Activated CD8-positive, alpha-beta memory T cell treated with anti-CD3 and anti-CD28 coated beads for 48 hours (primary cell): ENCODE measurements around the gene GRIN2D.
"Not testable (repeated sequence)": the region's sequence is repeated elsewhere in the genome, so short reads cannot be mapped to it uniquely, and the experiment has no call there.

Experiments used
- DNase-seq, 3 experiments: peaks; one replicate each; pipeline ENCODE4 v3.0.0-alpha.2; 2020; ENCODE audit warnings: low read depth in 2 of 3, low spot score in 2 of 3

The GRIN2D gene

DNA sequence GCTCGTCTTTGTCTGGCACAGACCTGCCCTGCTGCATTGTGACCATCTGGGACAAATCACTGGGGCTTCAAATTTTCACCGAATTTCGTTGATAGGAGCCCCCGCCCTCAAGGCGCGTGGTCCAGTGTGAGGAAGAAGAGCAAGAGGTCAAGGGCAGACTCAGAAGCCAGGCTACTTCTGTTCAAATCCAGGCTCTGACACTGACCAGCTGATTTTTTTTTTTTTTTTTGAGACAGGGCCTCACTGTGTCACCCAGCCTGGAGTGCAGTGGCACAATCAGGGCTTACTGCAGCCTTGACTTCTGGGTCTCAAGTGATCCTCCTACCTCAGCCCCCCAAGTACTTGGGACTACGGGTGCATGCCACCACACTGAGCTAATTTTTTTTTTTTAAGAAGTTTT lies 22.1 kb upstream of the GRIN2D start:
- DNase-seq, result no peak

DNA sequence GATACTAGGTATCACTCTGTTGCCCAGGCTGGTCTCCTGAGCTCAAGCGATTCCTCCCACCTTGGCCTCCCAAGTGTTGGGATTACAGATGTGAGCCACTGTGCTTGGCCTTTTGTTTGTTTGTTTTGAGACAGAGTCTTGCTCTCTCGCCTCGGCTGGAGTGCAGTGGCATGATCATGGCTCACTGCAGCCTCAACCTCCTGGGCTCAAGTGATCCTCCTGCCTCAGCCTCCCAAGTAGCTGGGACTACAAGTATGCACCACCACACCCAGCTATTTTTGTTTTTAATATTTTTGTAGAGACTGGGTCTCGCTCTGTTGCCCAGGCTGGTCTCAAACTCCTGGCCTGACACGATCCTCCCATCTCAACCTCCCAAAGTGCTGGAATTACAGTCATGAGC lies 21.7 kb upstream of the GRIN2D start:
- not testable (repeated sequence) for DNase-seq

DNA sequence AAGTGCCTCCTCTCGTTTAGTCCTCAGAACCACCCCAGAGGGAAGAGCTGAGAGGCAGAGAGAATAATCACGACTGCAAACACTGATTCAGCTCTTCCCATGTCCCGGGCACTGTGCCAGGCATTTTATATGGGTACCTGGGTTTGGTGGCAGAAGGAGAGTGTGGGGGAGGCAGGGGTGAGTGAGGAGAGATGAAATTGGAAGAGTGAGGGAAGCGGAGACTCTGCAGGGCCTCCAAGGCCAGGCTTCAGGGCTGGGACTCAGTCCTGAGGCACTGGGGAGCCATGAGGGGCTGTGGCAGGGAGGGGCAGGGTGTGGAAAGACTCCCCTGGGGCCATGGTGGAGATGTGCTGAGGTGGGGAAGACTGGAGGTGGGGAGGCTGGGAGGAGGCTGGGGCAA lies 20.6 kb upstream of the GRIN2D start:
- no peak for DNase-seq

DNA sequence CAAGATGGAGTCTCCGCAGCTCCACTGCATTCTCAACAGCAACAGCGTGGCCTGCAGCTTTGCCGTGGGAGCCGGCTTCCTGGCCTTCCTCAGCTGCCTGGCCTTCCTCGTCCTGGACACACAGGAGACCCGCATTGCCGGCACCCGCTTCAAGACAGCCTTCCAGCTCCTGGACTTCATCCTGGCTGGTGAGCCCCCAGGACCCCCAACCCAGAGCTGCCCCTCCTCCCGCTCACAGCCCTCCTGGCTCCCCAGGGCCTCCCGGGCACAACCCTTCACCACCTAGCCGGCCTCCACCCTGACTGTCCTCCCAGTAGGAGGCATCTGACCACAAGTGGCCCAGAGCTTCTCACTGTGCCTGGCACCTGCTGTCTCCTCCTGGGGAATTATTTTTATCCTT lies 19.9 kb upstream of the GRIN2D start:
- DNase-seq, result no peak

DNA sequence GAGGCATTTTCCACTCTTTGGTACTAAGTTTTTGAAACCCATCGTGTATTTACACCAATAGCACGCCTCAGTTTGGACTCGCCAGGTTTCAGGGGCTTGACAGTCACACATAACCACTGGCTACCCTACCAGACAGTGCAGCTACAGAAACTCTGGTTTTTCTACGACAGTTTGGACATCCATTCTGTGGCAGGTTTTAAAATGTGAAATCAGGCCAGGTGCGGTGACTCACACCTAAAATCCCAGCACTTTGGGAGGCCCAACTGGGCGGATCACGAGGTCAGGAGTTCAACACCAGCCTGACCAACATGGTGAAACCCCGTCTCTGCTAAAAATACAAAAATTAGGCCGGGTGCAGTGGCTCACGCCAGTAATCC lies 15.3 kb upstream of the GRIN2D start:
- no peak for DNase-seq

DNA sequence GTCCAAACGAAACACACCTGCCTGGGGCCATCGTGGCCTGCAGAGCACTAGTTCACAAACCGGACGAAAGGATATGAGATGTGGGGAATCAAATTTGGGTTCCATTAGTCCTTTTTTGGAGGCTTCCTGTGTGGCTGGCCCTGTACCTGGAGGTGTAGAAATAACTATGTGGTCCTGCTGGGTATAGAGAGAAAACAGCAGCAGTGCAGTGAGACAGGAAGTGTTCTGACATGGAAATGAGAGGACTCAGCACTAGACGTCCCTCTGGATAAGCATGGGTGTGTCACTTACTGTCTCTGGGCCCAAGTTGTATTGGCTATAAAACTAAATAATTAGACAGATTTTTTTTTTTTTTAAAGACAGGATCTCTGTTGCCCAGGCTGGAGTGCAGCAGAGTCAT lies 14.4 kb upstream of the GRIN2D start:
- DNase-seq, result no peak

DNA sequence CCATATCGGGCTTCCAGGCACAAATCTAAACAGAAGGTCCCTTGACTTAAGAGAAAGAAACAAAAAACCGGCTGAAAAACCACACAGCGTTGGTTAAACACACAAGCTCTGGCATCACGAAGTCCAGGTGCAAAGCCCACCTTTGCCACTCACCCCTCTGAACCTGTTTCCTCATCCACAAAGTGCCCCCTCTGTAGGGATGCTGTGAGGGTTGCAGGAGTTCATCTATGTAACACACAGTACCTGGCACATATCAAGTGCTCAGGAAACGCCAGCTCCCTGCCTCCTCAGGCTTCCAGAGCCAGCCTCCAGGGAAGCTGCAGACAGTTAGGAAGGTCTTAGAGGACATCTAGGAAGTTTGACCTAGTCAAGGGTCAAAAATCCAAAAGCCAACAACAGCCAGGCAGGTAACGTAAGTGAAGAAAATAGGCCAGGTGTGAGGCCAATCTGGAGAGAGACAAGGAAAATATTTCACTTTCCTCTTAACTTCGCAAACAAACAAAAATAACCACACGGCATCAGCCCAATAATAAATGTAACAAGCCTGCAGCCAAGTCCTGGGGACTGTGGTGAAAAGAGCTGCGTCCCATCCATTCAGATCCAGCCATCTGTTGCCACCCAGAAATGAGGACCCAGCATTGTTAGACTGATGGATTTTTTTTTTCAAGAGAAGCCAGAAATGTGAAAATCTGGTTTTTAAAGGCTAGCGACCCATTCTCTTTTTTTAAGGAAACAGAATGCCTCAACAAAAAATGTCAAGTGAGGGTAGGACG lies 12.1 kb upstream of the GRIN2D start:
- no peak for DNase-seq

DNA sequence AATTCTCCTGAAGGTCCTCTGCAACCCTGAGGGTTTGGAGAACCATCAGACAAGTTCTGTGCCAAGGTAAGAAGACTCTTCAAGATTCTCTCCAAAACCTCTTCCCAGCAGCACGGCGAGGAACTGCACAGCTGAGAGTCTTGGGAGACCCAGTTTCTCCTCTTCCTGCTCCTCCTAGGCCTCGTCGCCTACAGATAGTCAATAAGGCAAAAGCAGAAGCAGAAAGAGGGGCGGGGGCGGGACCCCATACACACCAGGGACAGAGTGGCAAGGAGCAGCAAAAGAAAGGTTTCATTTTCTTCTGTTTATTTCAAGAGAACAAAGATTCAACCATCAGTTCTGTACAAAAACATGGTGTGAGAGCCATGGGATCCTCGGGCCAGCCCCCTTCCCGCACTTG lies 11.2 kb upstream of the GRIN2D start:
- no peak for DNase-seq

DNA sequence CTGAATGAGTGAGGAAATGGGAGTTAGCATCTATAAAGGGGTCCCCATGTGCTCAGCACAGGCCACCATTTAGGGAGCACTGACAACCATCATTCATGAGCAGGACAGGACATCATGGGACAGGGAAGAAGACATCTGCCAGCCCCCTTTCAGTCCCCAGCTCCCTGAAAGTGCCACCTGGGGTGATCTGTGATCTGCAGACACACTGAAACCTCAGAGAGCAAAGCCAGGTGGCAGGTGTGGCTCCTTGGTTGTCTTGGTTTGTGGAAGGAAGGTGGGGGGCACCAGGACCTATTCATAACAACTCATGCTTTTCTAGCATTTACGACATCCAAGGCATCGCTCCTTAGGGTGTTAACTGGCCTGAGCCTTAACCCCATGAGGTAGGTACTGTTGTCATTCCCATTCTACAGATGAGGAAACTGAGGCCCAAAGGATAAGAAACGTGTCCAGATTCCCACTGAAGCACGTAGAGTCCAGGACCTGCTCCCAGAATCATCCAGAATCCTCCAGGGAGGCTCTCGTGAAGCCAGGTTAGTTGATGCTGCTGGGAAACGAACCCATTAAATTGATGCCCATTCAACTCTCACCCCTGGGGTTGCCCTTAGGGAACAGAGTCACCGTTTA lies 7.9 kb upstream of the GRIN2D start:
- no peak for DNase-seq

DNA sequence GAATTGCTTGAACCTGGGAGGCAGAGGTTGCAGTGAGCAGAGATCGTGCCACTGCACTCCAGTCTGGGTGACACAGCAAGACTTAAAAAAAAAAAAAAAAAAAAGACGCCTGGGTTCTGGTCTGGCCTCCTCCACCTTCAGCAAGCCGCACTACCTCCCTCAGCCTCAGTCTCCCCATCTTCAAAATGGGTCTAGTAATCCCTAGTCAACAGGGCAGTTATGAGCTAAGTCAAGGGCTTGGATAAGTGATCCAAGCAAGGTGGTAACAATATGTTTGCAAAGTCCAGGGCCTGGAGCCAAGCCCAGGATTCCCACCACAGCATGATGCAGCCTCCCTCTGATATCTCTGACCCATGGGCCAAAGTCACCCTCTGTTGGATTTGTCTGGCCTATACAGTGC lies 6.5 kb upstream of the GRIN2D start:
- DNase-seq, result no peak

DNA sequence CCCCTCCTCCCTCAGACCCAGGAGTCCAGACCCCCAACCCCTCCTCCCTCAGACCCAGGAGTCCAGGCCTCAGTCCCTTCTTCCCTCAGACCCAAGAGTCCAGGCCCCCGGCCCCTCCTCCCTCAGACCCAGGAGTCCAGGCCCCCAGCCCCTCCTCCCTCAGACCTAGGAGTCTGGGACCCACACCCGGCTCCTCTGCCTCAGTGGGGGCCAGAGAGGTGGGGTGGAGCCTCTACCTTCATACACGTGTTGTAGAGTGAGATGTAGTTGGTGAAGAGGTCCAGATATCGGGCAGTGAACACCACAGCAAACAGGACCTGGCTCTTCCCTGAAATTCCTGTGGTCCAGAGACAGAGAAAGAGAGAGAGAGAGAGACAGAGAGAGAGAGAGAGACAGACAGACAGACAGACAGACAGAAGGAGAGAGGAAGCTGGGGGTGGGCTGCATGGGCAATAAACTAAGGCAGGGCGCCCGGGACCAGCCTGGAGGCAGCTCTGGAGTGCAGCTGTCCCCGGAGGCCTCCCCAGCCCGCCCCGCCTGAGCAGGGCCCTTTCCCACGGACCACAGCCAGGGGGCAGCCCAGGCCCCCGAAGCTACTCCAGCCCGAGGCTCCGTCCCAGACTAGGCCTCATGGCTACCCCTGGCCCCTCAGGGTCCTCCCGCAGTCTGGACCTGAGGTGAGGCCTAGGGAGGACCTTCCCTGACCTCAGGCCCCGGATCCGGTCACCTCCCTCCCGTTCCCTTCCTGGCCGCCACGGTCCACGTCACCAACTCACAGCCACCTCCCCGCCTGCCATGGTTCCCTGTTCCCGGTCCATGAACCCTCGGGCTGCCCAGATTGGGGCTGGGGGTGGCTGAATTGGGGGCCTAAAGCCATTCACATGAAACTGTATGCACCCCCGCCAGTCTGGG lies 3.0 kb upstream of the GRIN2D start:
- no peak for DNase-seq

DNA sequence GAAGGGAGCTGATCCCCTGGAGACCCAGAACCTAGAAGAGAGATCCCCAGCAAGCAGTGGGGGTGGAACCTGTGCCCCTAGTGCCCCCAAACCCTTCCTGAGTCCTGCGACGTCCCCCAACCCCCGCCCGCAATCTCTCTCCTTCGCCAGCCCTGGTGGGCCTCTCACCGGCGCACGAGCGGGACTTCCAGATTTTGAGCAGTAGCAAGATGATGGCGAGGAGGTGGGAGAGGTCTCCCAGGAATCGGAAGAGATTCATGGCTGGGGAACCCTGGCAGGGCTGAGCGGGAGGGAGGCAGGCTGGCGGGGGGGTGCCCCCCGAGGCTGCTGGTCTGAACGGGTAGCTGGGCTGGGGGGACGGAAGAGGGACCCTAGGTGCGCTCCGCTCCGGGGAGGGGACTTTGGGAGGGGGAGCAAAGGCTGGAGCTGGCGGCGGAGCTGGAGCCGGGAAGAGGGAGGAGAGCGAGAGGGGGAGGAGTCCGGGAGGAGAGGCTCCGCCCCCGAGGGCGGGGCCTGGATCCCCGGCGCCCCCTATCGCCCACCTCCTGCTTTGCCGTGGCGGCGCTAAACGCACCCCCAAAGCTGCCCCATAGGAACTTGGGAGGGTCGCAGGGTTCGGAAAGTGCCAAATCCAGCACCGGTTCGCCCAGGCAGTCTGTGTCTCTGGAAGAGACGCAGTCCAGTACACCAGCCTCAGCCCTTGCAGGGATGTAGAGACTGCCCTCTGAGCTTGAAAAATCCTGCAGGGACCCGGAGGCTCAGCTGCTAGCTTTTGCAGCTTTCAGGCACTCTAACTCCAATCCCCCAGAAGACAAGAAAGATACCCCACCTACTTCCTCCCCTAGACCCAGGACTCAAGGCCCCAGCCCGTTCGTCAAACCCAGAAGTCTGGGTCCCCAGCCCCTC lies 2.1 kb upstream of the GRIN2D start, which contains the start of gene KDELR1:
Gene KDELR1, minus strand, starts transcription at position 452 of the 906 bp plus-strand sequence. Its CDS starts 193 bp downstream, at position 259.
- DNase-seq, result peak; percentile 58 to 82 (median 77)

DNA sequence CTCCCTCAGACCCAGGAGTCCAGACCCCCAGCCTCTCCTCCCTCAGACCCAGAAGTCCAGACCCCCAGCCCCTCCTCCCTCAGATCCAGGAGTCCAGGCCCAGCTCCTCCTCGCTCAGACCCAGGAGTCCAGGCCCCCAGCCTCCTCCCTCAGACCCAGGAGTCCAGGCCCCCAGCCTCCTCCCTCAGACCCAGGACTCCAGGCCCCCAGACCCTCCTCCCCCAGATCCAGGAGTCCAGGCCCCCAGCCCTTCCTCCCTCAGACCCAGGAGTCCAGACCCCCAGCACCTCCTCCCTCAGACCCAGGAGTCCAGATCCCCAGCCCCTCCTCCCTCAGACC lies 1.5 kb upstream of the GRIN2D start:
- not testable (repeated sequence) for DNase-seq

DNA sequence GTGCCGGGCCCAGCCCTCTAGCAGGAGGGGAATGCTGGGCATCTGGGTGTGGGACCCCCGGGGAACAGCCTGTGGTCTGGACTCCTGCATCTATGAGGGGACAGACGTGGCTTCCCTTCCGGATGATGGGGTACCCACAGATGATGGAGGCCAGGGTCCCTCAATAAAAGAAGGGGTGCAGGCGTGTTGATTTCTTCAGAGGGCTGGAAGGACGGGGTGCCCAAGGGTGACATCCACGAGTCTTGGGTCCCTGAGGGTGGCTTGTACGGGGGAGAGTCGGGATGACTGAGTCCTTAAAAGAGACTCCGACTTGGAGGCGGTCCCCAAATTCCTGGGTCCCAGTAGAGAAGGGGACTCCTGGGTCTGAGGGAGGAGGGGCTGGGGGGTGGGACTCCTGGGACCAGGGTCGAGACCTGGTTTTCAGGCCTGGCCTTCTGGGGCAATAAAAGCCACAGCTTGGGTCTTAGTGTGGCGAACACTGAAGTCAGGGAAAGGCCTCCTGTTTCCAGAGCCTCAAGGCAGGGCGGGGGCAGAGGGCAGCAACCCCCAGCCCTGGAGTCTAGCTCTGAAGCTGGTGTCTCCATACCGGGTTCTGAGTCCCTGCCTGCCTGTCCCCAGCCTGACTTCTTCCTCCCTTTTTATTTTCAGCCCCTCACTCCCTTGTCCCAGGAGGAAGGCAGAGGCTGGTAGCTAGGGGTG lies 459 bp upstream of the GRIN2D start:
- no peak for DNase-seq

DNA sequence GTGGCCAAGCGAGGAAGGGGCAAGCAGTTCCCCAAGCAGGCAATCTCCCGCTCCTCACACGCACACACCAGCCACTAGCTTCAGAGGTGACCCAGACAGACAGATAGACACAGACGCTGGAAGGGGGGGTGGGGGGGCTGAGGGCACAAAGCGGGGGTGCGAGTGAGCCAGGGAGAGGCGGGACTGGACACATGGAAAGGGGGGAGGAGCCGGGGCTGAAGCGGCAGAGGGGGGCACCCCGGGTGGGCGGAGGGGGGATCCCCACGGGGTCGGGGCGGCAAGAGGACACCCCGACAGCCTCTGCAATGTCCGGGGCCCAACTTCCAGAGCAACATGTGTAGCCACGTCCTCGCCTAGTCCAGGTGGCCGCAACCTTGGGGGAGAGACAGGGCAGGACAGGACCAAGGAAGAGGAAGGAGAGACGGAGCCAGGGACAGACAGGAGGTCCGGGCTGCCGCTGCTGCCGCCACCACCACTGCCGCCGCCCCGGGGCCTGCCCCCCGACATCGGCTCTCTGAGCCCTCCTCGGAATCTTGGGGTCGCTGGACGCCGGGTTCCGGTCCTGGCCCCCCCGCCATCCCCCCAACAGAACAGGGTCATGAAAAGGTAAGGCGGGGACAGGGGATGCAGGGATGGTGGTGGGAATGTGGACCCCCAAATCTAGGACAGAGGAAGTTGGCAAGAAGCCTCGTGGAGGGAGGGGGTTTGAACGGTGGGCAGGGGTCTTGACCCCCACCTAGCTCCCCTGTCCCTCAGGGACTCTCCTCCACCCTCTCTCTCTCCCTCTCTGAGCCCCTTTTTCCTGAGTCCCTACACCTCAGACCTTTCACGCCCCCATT lies 1.1 kb downstream of the GRIN2D start:
- no peak for DNase-seq

DNA sequence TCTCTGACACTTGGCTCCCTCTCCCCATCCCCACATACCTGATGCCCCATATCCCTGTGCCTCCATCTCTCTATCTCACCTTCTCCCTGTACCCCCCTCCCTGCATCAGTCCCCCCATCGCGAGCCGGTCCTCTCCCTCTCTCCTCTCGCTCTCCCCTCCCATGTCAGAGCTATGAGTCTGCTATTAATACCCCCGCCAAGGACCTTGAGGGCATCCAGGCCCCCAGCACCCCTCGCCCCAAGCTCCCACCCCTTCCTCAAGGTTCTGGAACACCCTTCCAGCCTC lies 1.6 kb downstream of the GRIN2D start:
- no peak for DNase-seq

DNA sequence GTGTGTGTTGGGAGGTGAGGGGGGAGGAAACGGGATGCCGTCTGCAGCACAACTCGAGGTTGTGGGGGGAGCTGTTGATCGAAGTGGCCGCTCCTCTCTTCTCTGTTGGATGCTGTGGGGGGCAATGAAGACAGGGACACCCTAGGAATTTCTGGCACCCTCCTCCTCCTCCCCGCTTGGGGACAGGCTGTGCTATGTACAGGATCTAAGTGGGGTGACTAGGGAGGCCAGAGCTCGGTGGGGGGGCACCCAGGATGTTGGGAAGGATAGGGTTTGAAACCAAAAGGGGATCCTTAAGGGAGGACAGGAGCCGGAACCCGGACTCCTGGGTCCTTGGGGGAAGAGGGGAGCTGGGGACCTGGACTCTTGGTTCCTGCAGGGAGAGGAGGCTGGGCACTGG lies 2.0 kb downstream of the GRIN2D start:
- no peak for DNase-seq

DNA sequence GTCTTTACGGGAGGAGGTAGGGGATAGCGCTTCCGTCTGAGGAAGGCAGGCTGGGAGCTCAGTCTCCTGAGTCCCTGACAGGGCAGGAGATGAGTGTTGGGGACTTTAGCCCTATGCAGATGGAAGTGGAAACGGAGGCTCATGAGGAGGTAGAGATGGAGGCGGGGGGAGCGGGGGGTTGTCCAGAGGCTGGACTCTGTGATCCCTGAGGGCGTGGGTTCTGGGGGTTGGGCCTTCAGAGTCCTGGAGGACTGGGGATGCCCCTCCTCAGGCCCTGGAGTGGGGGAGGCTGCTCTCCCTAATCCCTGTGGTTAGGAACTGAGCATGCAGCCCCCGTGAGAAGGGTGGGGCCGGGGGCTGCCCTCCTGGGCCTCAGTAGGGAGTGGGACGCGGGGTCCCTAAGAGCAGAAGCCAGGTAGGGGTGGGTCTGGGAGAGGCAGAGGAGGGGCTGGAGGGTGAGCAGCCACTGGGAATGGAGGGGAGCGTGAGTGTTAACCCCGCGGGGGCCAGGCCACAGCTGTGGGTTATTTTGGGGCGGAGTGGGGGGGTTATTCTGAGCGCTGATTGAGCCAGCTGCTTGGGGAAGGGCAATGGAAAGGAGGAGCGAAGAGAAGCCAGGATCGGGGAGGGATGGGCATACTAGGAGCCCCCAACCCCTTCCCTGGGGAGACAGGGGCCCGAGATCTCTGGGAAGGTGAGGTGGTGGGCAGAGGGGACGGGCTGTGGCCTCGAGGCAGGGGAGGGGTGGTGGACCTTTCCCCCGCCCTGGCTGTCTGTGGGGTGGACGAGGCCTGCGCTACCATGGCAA lies 2.8 kb downstream of the GRIN2D start:
- no peak for DNase-seq

DNA sequence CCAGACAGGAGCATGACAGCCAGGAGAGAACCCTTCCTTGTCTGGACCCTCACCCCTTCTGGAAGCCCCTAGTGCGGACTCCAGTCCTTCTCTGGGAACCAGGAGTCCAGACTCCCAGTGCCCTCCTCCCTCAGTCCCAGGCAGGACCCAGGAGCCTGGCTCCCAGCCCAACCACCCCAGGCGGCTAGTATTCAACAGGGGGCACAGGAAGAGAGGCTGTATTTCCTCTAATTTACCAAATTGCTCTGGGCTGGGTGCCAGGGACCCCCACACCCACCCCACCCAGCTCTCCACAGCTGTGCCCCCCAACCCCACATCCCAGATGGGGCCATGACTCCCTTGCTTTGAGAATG lies 3.3 kb downstream of the GRIN2D start:
- DNase-seq, result no peak
